Fibroblast of the aortic adventitia (primary cell): ENCODE data around the gene GLCCI1. TPM values are rescaled to one million over a fixed set of nuclear protein-coding genes. Genes with fewer than 3 reads are reported as not detected.

Experiments used
- DNase-seq: peaks from one replicate; pipeline ENCODE4 v3.0.0-alpha.2; 2010; ENCODE audit warnings: low read depth
- H3K4me3 ChIP-seq: 2 replicates; pipeline ENCODE4 v1.5.1; 2011; ENCODE audit warnings: low read depth, mild to moderate bottlenecking, control low read depth, low read length, moderate library complexity
- CTCF ChIP-seq: IDR thresholded peaks from 2 replicates; pipeline ENCODE4 v1.5.1; 2011; ENCODE audit warnings: mild to moderate bottlenecking, low read length, control low read depth, inconsistent platforms; ENCODE audit not compliant: insufficient read depth
- total RNA-seq: library from RNA; depleted of rRNA; stranded (reverse); fragments of >200 nt; gene quantifications from 2 replicates; pipeline ENCODE4 v1.2.3, GENCODE V29; 2012; ENCODE audit warnings: low replicate concordance

Gene GLCCI1
- total RNA-seq, 1 donor = 11.7 TPM

- DNase-seq = no peak
- no peak overlapping the region for H3K4me3 ChIP-seq
- TF ChIP-seq CTCF = no peak
These were observed 47.1 kb downstream of the GLCCI1 start for GRCh38 chr7:8015746-8016120.

- no peak for DNase-seq
- no peak overlapping the region for H3K4me3 ChIP-seq
- TF ChIP-seq CTCF = no peak
These were observed 48.8 kb downstream of the GLCCI1 start for GRCh38 chr7:8017423-8017822.

DNA sequence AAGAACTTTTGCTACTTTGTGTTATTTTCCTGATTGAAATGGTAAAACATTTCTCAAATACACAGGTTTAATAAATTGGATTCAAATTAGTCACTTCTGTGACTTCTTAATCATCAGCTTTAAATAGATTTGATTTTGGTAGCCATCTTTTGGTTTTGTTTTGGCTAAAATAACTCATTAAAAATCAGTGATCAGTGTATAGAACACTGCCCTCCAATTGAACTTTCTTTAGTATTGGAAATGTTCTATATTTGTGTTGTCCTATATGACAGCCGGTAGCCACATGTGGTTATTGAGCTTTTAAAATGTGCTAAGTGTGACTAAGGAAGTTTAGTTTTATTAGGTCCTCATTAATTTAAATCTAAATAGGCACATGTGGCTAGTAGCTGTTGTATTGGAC, 50.4 kb downstream of the GLCCI1 start:
- H3K4me3 ChIP-seq = no peak overlapping the region
- TF ChIP-seq CTCF = no peak
- DNase-seq = no peak

DNA sequence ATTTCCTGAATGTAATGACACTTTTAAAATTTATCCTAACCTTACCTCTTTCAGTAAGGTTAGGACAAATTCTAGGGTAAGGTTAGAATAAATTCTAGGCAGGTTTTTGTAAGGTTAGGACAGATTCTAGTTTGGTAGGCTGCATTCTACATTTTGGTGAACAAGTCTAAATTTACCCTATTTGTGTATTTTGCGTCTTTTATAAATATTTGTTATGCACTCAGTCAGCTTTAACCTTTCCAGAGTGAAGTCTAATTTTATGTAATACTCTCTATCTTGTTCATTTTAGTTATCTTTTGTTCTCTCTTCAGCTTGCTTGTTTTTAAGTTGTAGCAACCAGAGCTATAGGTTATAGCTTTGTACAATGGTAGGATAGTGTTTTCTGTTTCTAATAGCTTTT, 54.0 kb downstream of the GLCCI1 start:
- H3K4me3 ChIP-seq = no peak overlapping the region
- DNase-seq = no peak
- TF ChIP-seq CTCF = no peak

- no peak for TF ChIP-seq CTCF
- no peak overlapping the region for H3K4me3 ChIP-seq
- DNase-seq = no peak
These were observed 66.6 kb downstream of the GLCCI1 start for GRCh38 chr7:8035192-8035591.

- TF ChIP-seq CTCF = peak; percentile 50
- DNase-seq = peak; percentile 35
- no peak overlapping the region for H3K4me3 ChIP-seq
These were observed 67.3 kb downstream of the GLCCI1 start for GRCh38 chr7:8035647-8036518.

DNA sequence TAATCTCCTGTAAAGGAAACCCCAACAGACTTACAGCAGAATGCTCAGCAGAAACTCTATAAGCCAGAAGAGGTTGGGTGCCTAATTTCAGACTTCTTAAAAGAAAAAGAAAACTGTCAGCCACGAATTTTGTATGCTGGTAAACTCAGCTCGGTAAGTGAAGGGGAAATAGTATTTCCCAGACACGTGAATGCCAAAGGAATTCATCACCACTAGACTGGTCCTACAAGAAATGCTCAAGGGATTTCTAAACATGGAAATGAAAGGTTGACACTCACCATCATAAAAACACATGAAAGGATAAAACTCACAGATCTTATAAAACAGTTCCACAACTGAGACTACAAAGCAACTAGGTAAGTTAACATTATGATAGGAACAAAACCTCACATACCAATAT, 68.6 kb downstream of the GLCCI1 start:
- H3K4me3 ChIP-seq = no peak overlapping the region
- TF ChIP-seq CTCF = no peak
- no peak for DNase-seq
